Heart right ventricle (tissue), 16 donors: ENCODE measurements around the gene ST3GAL4. TPM values are rescaled to one million over a fixed set of nuclear protein-coding genes. Genes with fewer than 3 reads are reported as not detected.

Experiments used
- ATAC-seq, 8 donors: fragments of 200-7000 bp; cut with Tn5 transposase; one replicate each; pipeline ENCODE4 v1.9.1; 2020; ENCODE audit warnings: mild to moderate bottlenecking in 8 of 8, moderate library complexity in 8 of 8, moderate number of reproducible peaks in 1 of 8
- DNase-seq, 2 donors: peaks; one replicate each; pipeline ENCODE4 v3.0.0-alpha.2; 2020
- H3K27ac ChIP-seq, 10 donors: fragments of 200-600 bp; sonication (generic) in 2 of 10; one replicate each; pipeline versions ENCODE4 v1.5.0 to v1.8.0; 2020 to 2022; ENCODE audit warnings: mild to moderate bottlenecking in 3 of 10
- H3K27me3 ChIP-seq, 7 donors: fragments of 200-600 bp; one replicate each; pipeline ENCODE4 v1.8.0; 2021 to 2022; ENCODE audit warnings: mild to moderate bottlenecking in 2 of 7
- H3K36me3 ChIP-seq, 9 donors: fragments of 200-600 bp; sonication (generic) in 1 of 9; one replicate each; pipeline versions ENCODE4 v1.5.0 to v1.8.0; 2020 to 2022; ENCODE audit warnings: mild to moderate bottlenecking in 2 of 9
- H3K4me1 ChIP-seq, 9 donors: fragments of 200-600 bp; sonication (generic) in 1 of 9; one replicate each; pipeline versions ENCODE4 v1.5.0 to v1.8.0; 2020 to 2022; ENCODE audit warnings: mild to moderate bottlenecking in 4 of 9
- H3K4me3 ChIP-seq, 10 donors: fragments of 200-600 bp; sonication (generic) in 2 of 10; one replicate each; pipeline versions ENCODE4 v1.5.0 to v1.8.0; 2020 to 2022; ENCODE audit warnings: mild to moderate bottlenecking in 7 of 10, moderate library complexity in 2 of 10
- H3K9me3 ChIP-seq, 11 donors: fragments of 200-600 bp in 10 of 11; sonication (generic) in 2 of 11; one replicate each; pipeline versions ENCODE4 v1.5.0 to v1.8.0; 2013 to 2022; ENCODE audit warnings: mild to moderate bottlenecking in 2 of 11, control low read depth in 1 of 11, moderate library complexity in 1 of 11
- CTCF ChIP-seq, 9 donors: fragments of 200-600 bp; sonication (generic) in 2 of 9; IDR thresholded peaks; one replicate each; pipeline versions ENCODE4 v1.5.0 to v1.8.0; 2021 to 2022; ENCODE audit warnings: antibody characterized with exemption in 9 of 9, mild to moderate bottlenecking in 5 of 9, moderate library complexity in 1 of 9
- WGBS, 2 donors: extraction: QIAGEN DNeasy Blood & Tissue Kit; methylation state at CpG; one replicate each; pipeline ENCODE4 v1.1.7; 2013; ENCODE audit warnings: inconsistent platforms in 1 of 2; 5-methylcytosine and 5-hydroxymethylcytosine counted together
- intact Hi-C, 10 donors: fragments of 100-400 bp; cut with DNase I; formaldehyde crosslinking; loops; one replicate each; pipeline versions ENCODE4 v1.11.1 to v1.14.2; 2022
- polyA plus RNA-seq, 2 donors: library from polyadenylated mRNA; stranded (reverse); fragments of 200-250 nt; gene quantifications; one replicate each; pipeline ENCODE4 v1.2.3, GENCODE V29; 2013
- total RNA-seq, 10 donors: library from RNA; stranded (reverse); fragmentation: NEBNext Ultra II Directional in 3 of 10; extraction: Animal tissue kit (Norgen Biotek cat#: 25700) in 3 of 10; gene quantifications; one replicate each; pipeline versions ENCODE4 v1.2.1 to v1.2.4, GENCODE V29; 2021 to 2023
- donor health status: Arrhythmogenic right ventricular cardiomyopathy.
- donor health status: ischemic (EF 13 %, LVEDD 7.1; RV severe dilation, severe dysfunction).
- donor health status: healthy with polysubstance abuse.
- donor health status: DM: no; HTN: yes; CAD: no.
- donor health status: DM: no; HTN: no; CAD: no.
- donor health status: ischemic (EF 25% LVEDD 6.9; RV normal size, moderate dysfunction).
- donor health status: ischemic (EF 25% LVEDD 5.7; RV mildly dilated, moderate dysfunction).
- donor health status: healthy.
- donor health status: DM: yes; HTN: yes; CAD: no.
- donor health status: Ischemic cardiomyopathy.
- donor health status: ischemic (EF 35%, LVEDD 5.7; RV mildly dilated, moderate dysfunction).
- donor health status: nonischemic (EF 11% LVEDD 7.7; RV severe dilation, severe dysfunction).
- donor health status: DM: yes; HTN: yes; CAD: no.
- donor health status: PGD.
- donor health status: ischemic (EF 29% LVEDD 5.4; RV normal size, mild dysfunction).
- donor health status: nonischemic (EF 23%, LVEDD 6.1; RV moderate dilation, normal function).

The ST3GAL4 gene
- total and polyA plus RNA-seq, 12 donors = 24.8 to 98.2 (median 44.8) TPM

GRCh38 chr11:126336671-126337101, 18.8 kb upstream of the ST3GAL4 start:
- Histone ChIP-seq H3K36me3 (peaks cover 0 to 54% (median 0%) of the 10 kb centered on the region in 9 donors), H3K27ac (peak overlapping the region in 7 of 10 donors; percentile 10 to 70 (median 34)), H3K4me1 (peaks cover 19 to 79% (median 72%) of the 10 kb centered on the region in 9 donors), H3K9me3 (no peaks in the 10 kb centered on the region), H3K4me3 (no peak overlapping the region), H3K27me3 (no peaks in the 10 kb centered on the region)
- intact Hi-C loops = no loop called here
- DNase-seq = no peak
- ATAC-seq = peak in 3 of 8 donors; percentile 19 to 27 (median 26)
- WGBS, 2 donors = 62 to 69% methylated on average over 9 of the region's 9 CpGs
- TF ChIP-seq CTCF (IDR thresholded peaks at IDR 0.05) = no peak

GRCh38 chr11:126337126-126337473, 18.4 kb upstream of the ST3GAL4 start:
- Histone ChIP-seq H3K27ac (peak overlapping the region in 7 of 10 donors; percentile 10 to 70 (median 34)), H3K4me1 (peaks cover 19 to 79% (median 69%) of the 10 kb centered on the region in 9 donors)

DNA sequence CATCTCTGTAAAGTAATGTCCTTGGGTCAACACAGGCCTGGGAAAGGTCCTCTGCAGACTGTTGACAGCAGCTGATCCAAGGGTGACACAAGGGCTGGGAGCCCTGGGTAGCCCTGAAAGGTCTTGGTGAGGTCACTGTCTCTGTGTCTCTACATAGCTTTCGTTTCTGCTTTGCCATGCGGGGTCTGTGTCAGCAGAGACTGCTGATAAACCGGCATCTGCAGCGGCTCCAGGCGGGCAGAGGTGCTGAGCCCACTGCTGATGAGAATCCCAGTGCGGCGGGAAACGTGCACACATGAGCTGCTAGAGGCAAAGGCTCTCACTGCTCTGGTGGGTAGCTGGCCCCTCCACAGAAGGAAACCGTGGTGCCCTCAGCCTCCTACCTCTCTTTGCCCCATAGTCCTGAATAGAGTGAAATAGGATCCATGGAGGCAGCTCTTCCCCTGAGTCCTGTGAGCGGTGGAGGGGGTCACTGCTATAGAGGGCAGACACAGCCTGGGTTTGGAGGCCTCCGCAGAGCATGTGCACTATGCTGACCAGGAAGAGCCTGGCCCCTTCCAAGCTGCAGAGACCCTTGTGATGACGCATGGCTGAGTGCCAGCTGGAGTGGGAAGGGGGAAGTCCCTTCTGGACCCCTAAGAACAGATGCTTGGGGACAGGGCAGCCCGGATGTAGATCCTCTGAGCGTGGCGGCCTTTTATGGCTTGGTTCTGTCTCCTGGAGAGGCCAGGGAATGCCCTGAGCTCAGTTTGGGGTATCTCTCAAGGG, 17.8 kb upstream of the ST3GAL4 start:
- Histone ChIP-seq H3K9me3 (no peaks in the 10 kb centered on the region), H3K27ac (peak overlapping the region in 5 of 10 donors; percentile 10 to 70 (median 34)), H3K4me3 (no peak overlapping the region), H3K36me3 (peaks cover 0 to 54% (median 0%) of the 10 kb centered on the region in 9 donors), H3K4me1 (peaks cover 15 to 79% (median 63%) of the 10 kb centered on the region in 9 donors), H3K27me3 (no peaks in the 10 kb centered on the region)
- 69 to 75% methylated on average over 15 of the region's 15 CpGs for WGBS, 2 donors
- intact Hi-C loops = no loop called here
- DNase-seq (no peak), ATAC-seq (peak in 1 of 8 donors; percentile 9)
- no peak for TF ChIP-seq CTCF (IDR thresholded peaks at IDR 0.05)

More at GRCh38 chr11:126337126-126337473, 18.4 kb upstream of the ST3GAL4 start:
- TF ChIP-seq CTCF (IDR thresholded peaks at IDR 0.05) = no peak
- intact Hi-C loops = no loop called here
- ATAC-seq (no peak), DNase-seq (no peak)
- Histone ChIP-seq H3K4me3 (no peak overlapping the region), H3K27me3 (no peaks in the 10 kb centered on the region), H3K36me3 (peaks cover 0 to 54% (median 0%) of the 10 kb centered on the region in 9 donors), H3K9me3 (no peaks in the 10 kb centered on the region)
- WGBS, 2 donors = 76 to 85% methylated on average over 4 of the region's 4 CpGs

GRCh38 chr11:126338346-126339055, 17.0 kb upstream of the ST3GAL4 start:
- peaks cover 15 to 75% (median 61%) of the 10 kb centered on the region in 9 donors for H3K4me1 ChIP-seq
- 81 to 82% methylated on average over 7 of the region's 7 CpGs for WGBS, 2 donors
- peaks cover 0 to 58% (median 4%) of the 10 kb centered on the region in 9 donors for H3K36me3 ChIP-seq
- intact Hi-C loops = no loop called here
- DNase-seq (no peak), ATAC-seq (no peak)
- no peaks in the 10 kb centered on the region for H3K27me3 ChIP-seq
- peak overlapping the region in 1 of 10 donors; percentile 10 for H3K27ac ChIP-seq
- H3K4me3 ChIP-seq = no peak overlapping the region
- no peaks in the 10 kb centered on the region for H3K9me3 ChIP-seq
- TF ChIP-seq CTCF (IDR thresholded peaks at IDR 0.05) = no peak
